Activated CD4-positive, alpha-beta T cell treated with anti-CD3 and anti-CD28 coated beads, Interleukin-2, amount 50 U/mL, for 48 hours (primary cell): ENCODE data around the gene MTFMT.
"Not testable (repeated sequence)": the region's sequence is repeated elsewhere in the genome, so short reads cannot be mapped to it uniquely, and the experiment has no call there.

Experiments used
- DNase-seq, 2 experiments: peaks; one replicate each; pipeline ENCODE4 v3.0.0-alpha.2; 2020

MTFMT gene

GRCh38 chr15:65034719-65035118, 5.3 kb upstream of the MTFMT start:
- DNase-seq: no peak

GRCh38 chr15:65033659-65034269, 4.3 kb upstream of the MTFMT start:
- DNase-seq: peak in 1 of 2 experiments; percentile 20

GRCh38 chr15:65032801-65033537, 3.5 kb upstream of the MTFMT start:
- peak; percentile 35 to 57 for DNase-seq

- no peak for DNase-seq
Measured at GRCh38 chr15:65029736-65030208, 333 bp upstream of the MTFMT start.

- DNase-seq: no peak
Measured at GRCh38 chr15:65028338-65028737, 1.1 kb downstream of the MTFMT start.

GRCh38 chr15:65027593-65027992, 1.8 kb downstream of the MTFMT start:
- no peak for DNase-seq

GRCh38 chr15:65026756-65027155, 2.7 kb downstream of the MTFMT start:
- DNase-seq: no peak

- no peak for DNase-seq
Measured at GRCh38 chr15:65021488-65021887, 8.0 kb downstream of the MTFMT start.

GRCh38 chr15:65020419-65020818, 9.0 kb downstream of the MTFMT start:
- DNase-seq: no peak

GRCh38 chr15:65011198-65011597, 18.2 kb downstream of the MTFMT start:
- DNase-seq: not testable (repeated sequence)

- DNase-seq: no peak
Measured at GRCh38 chr15:65008983-65009382, 20.5 kb downstream of the MTFMT start.

- DNase-seq: no peak
Measured at GRCh38 chr15:65006876-65007275, 22.6 kb downstream of the MTFMT start.

- no peak for DNase-seq
Measured at GRCh38 chr15:65004993-65005392, 24.4 kb downstream of the MTFMT start.

GRCh38 chr15:64997745-64998375, 31.6 kb downstream of the MTFMT start:
- DNase-seq: no peak

- no peak for DNase-seq
Measured at GRCh38 chr15:64997066-64997465, 32.4 kb downstream of the MTFMT start.

- no peak for DNase-seq
Measured at GRCh38 chr15:64993290-64993689, 36.1 kb downstream of the MTFMT start.

GRCh38 chr15:64991536-64992135, 37.8 kb downstream of the MTFMT start:
- no peak for DNase-seq

- no peak for DNase-seq
Measured at GRCh38 chr15:64990168-64990470, 39.3 kb downstream of the MTFMT start.

- peak; percentile 94 for DNase-seq
Measured at GRCh38 chr15:64989416-64990167, 39.8 kb downstream of the MTFMT start, which contains the start of gene SPG21. TSS of gene SPG21 (minus strand) at chr15:64989914. CDS start at chr15:64983569, 6,345 bp downstream.

- DNase-seq: no peak
Measured at GRCh38 chr15:64987136-64987535, 42.3 kb downstream of the MTFMT start.

- no peak for DNase-seq
Measured at GRCh38 chr15:64985366-64986033, 43.9 kb downstream of the MTFMT start.

- no peak for DNase-seq
Measured at GRCh38 chr15:64982472-64982871, 47.0 kb downstream of the MTFMT start.
